ENCODE measurements around the gene ETS1. TPM values are rescaled to one million over a fixed set of nuclear protein-coding genes. Genes with fewer than 3 reads are reported as not detected.

Gene ETS1
- total RNA-seq, 2 experiments from 2014 or later, result 456 to 467 TPM

GRCh38 chr11:128618603-128619002 is 31.2 kb upstream of the ETS1 start:
- Mint-ChIP-seq H3K4me3 (no peak overlapping the region), H3K27me3 (ENCODE audit: low read depth) (no peaks in the 10 kb centered on the region), H3K4me1 (ENCODE audit: low read depth) (peaks cover 41% of the 10 kb centered on the region), H3K27ac (no peak overlapping the region), H3K9me3 (ENCODE audit: insufficient read depth) (no peaks in the 10 kb centered on the region), H3K36me3 (ENCODE audit: low read depth) (no peaks in the 10 kb centered on the region)
- CTCF ChIA-PET, result interaction anchor here (1.2 kb wide), 1 partner anchor 96 kb away, joined by 3 read pairs; no protein-coding TSS in a partner anchor
- DNase-seq (no peak), ATAC-seq (no peak)
- POLR2A ChIA-PET, result interaction anchor here (0.6 to 17.9 kb wide), 4 partner anchors 10 to 108 kb away, joined by 3 to 565 read pairs (median 4); no protein-coding TSS in a partner anchor

- H3K4me1 Mint-ChIP-seq (ENCODE audit: low read depth), result peaks cover 36% of the 10 kb centered on the region
- ATAC-seq (no peak), DNase-seq (no peak)
- no peak overlapping the region for H3K4me3 Mint-ChIP-seq
- H3K27ac Mint-ChIP-seq, result no peak overlapping the region
- no peaks in the 10 kb centered on the region for H3K9me3 Mint-ChIP-seq (ENCODE audit: insufficient read depth)
- H3K36me3 Mint-ChIP-seq (ENCODE audit: low read depth), result no peaks in the 10 kb centered on the region
- ChIA-PET CTCF (no interaction called here), POLR2A (interaction anchor here (17.9 kb wide), 1 partner anchor 95 kb away, joined by 565 read pairs; no protein-coding TSS in a partner anchor)
- H3K27me3 Mint-ChIP-seq (ENCODE audit: low read depth), result no peaks in the 10 kb centered on the region
Observed at GRCh38 chr11:128616161-128616560, 28.8 kb upstream of the ETS1 start.

GRCh38 chr11:128615612-128616011 is 28.3 kb upstream of the ETS1 start:
- Mint-ChIP-seq H3K36me3 (ENCODE audit: low read depth) (peaks cover under 1% of the 10 kb centered on the region), H3K27me3 (ENCODE audit: low read depth) (no peaks in the 10 kb centered on the region), H3K9me3 (ENCODE audit: insufficient read depth) (no peaks in the 10 kb centered on the region), H3K4me3 (no peak overlapping the region), H3K27ac (no peak overlapping the region), H3K4me1 (ENCODE audit: low read depth) (peaks cover 40% of the 10 kb centered on the region)
- ATAC-seq, result no peak
- ChIA-PET POLR2A (no interaction called here), CTCF (no interaction called here)
- no peak for DNase-seq

GRCh38 chr11:128615076-128615475 is 27.7 kb upstream of the ETS1 start:
- no peaks in the 10 kb centered on the region for H3K9me3 Mint-ChIP-seq (ENCODE audit: insufficient read depth)
- H3K27me3 Mint-ChIP-seq (ENCODE audit: low read depth), result no peaks in the 10 kb centered on the region
- no peak for ATAC-seq
- peaks cover 38% of the 10 kb centered on the region for H3K4me1 Mint-ChIP-seq (ENCODE audit: low read depth)
- H3K4me3 Mint-ChIP-seq, result no peak overlapping the region
- no peak overlapping the region for H3K27ac Mint-ChIP-seq
- peaks cover 3% of the 10 kb centered on the region for H3K36me3 Mint-ChIP-seq (ENCODE audit: low read depth)
- POLR2A ChIA-PET, result interaction anchor here (0.8 kb wide), 1 partner anchor 90 kb away, joined by 3 read pairs; no protein-coding TSS in a partner anchor
- no peak for DNase-seq
- CTCF ChIA-PET, result interaction anchor here (0.9 kb wide), 1 partner anchor 9 kb away, joined by 3 read pairs; no protein-coding TSS in a partner anchor

GRCh38 chr11:128614026-128614425 is 26.7 kb upstream of the ETS1 start:
- CTCF ChIA-PET, result no interaction called here
- ATAC-seq (no peak), DNase-seq (no peak)
- Mint-ChIP-seq H3K4me3 (no peak overlapping the region), H3K36me3 (ENCODE audit: low read depth) (peaks cover 3% of the 10 kb centered on the region), H3K4me1 (ENCODE audit: low read depth) (peaks cover 39% of the 10 kb centered on the region), H3K9me3 (ENCODE audit: insufficient read depth) (no peaks in the 10 kb centered on the region), H3K27me3 (ENCODE audit: low read depth) (no peaks in the 10 kb centered on the region), H3K27ac (no peak overlapping the region)
- POLR2A ChIA-PET, result no interaction called here

GRCh38 chr11:128613300-128613995 is 26.1 kb upstream of the ETS1 start:
- Mint-ChIP-seq H3K27ac (no peak overlapping the region), H3K27me3 (ENCODE audit: low read depth) (no peaks in the 10 kb centered on the region), H3K4me3 (no peak overlapping the region), H3K4me1 (ENCODE audit: low read depth) (peaks cover 40% of the 10 kb centered on the region), H3K36me3 (ENCODE audit: low read depth) (peaks cover 3% of the 10 kb centered on the region), H3K9me3 (ENCODE audit: insufficient read depth) (no peaks in the 10 kb centered on the region)
- ATAC-seq (no peak), DNase-seq (no peak)
- CTCF ChIA-PET, result interaction anchor here (1.0 kb wide), 1 partner anchor 23 kb away, joined by 3 read pairs; no protein-coding TSS in a partner anchor
- POLR2A ChIA-PET, result interaction anchor here (0.6 to 1.0 kb wide), 3 partner anchors 10 to 46 kb away, joined by 3 to 4 read pairs (median 4); no protein-coding TSS in a partner anchor

GRCh38 chr11:128610721-128611617 is 23.6 kb upstream of the ETS1 start:
- Mint-ChIP-seq H3K4me3 (peak overlapping the region; percentile 61), H3K4me1 (ENCODE audit: low read depth) (peaks cover 42% of the 10 kb centered on the region), H3K9me3 (ENCODE audit: insufficient read depth) (no peaks in the 10 kb centered on the region), H3K27me3 (ENCODE audit: low read depth) (no peaks in the 10 kb centered on the region), H3K36me3 (ENCODE audit: low read depth) (peaks cover 3% of the 10 kb centered on the region), H3K27ac (peak overlapping the region; percentile 83)
- ChIA-PET POLR2A (interaction anchor here (1.0 to 2.4 kb wide), 14 partner anchors 12 to 322 kb away, joined by 3 to 25 read pairs (median 4); no protein-coding TSS in a partner anchor), CTCF (interaction anchor here (0.8 to 9.7 kb wide), 10 partner anchors 11 to 322 kb away, joined by 3 to 99 read pairs (median 3); no protein-coding TSS in a partner anchor)
- ATAC-seq (peak; percentile 90), DNase-seq (peak; percentile 69)

GRCh38 chr11:128609785-128610184 is 22.4 kb upstream of the ETS1 start:
- Mint-ChIP-seq H3K27ac (peak overlapping the region; percentile 76), H3K36me3 (ENCODE audit: low read depth) (peaks cover 3% of the 10 kb centered on the region), H3K9me3 (ENCODE audit: insufficient read depth) (no peaks in the 10 kb centered on the region), H3K4me1 (ENCODE audit: low read depth) (peaks cover 42% of the 10 kb centered on the region), H3K27me3 (ENCODE audit: low read depth) (no peaks in the 10 kb centered on the region), H3K4me3 (peak overlapping the region; percentile 34)
- DNase-seq (no peak), ATAC-seq (no peak)
- CTCF ChIA-PET, result interaction anchor here (0.8 to 9.7 kb wide), 6 partner anchors 10 to 62 kb away, joined by 3 to 99 read pairs (median 4); no protein-coding TSS in a partner anchor
- POLR2A ChIA-PET, result interaction anchor here (1.0 to 2.4 kb wide), 9 partner anchors 11 to 87 kb away, joined by 3 to 25 read pairs (median 5); no protein-coding TSS in a partner anchor

- ChIA-PET CTCF (interaction anchor here (0.8 to 9.7 kb wide), 7 partner anchors 9 to 437 kb away, joined by 3 to 99 read pairs (median 3); no protein-coding TSS in a partner anchor), POLR2A (interaction anchor here (1.0 to 1.8 kb wide), 5 partner anchors 10 to 89 kb away, joined by 3 to 5 read pairs (median 4); no protein-coding TSS in a partner anchor)
- H3K9me3 Mint-ChIP-seq (ENCODE audit: insufficient read depth), result no peaks in the 10 kb centered on the region
- H3K27ac Mint-ChIP-seq, result peak overlapping the region; percentile 28
- peaks cover 46% of the 10 kb centered on the region for H3K4me1 Mint-ChIP-seq (ENCODE audit: low read depth)
- no peak for ATAC-seq
- no peak overlapping the region for H3K4me3 Mint-ChIP-seq
- H3K36me3 Mint-ChIP-seq (ENCODE audit: low read depth), result peaks cover 3% of the 10 kb centered on the region
- no peak for DNase-seq
- no peaks in the 10 kb centered on the region for H3K27me3 Mint-ChIP-seq (ENCODE audit: low read depth)
Observed at GRCh38 chr11:128608746-128609407, 21.5 kb upstream of the ETS1 start.

- ATAC-seq (no peak), DNase-seq (peak; percentile 16)
- Mint-ChIP-seq H3K9me3 (ENCODE audit: insufficient read depth) (no peaks in the 10 kb centered on the region), H3K4me1 (ENCODE audit: low read depth) (peaks cover 50% of the 10 kb centered on the region), H3K27ac (no peak overlapping the region), H3K4me3 (no peak overlapping the region), H3K27me3 (ENCODE audit: low read depth) (no peaks in the 10 kb centered on the region), H3K36me3 (ENCODE audit: low read depth) (peaks cover 3% of the 10 kb centered on the region)
- ChIA-PET POLR2A (interaction anchor here (0.8 to 1.8 kb wide), 4 partner anchors 17 to 88 kb away, joined by 3 to 6 read pairs (median 5); no protein-coding TSS in a partner anchor), CTCF (interaction anchor here (0.7 to 9.7 kb wide), 6 partner anchors 12 to 425 kb away, joined by 3 to 99 read pairs (median 3); no protein-coding TSS in a partner anchor)
Observed at GRCh38 chr11:128607819-128608218, 20.5 kb upstream of the ETS1 start.

GRCh38 chr11:128604723-128605122 is 17.4 kb upstream of the ETS1 start:
- Mint-ChIP-seq H3K27me3 (ENCODE audit: low read depth) (no peaks in the 10 kb centered on the region), H3K27ac (no peak overlapping the region), H3K4me3 (no peak overlapping the region), H3K36me3 (ENCODE audit: low read depth) (no peaks in the 10 kb centered on the region), H3K9me3 (ENCODE audit: insufficient read depth) (no peaks in the 10 kb centered on the region), H3K4me1 (ENCODE audit: low read depth) (peaks cover 25% of the 10 kb centered on the region)
- peak; percentile 4 for DNase-seq
- no peak for ATAC-seq
- ChIA-PET CTCF (interaction anchor here (2.2 to 9.7 kb wide), 2 partner anchors 25 to 226 kb away, joined by 9 to 99 read pairs; no protein-coding TSS in a partner anchor), POLR2A (interaction anchor here (0.6 kb wide), 1 partner anchor 777 kb away, joined by 3 read pairs; no protein-coding TSS in a partner anchor)

Data from activated CD8-positive, alpha-beta T cell treated with anti-CD3 and anti-CD28 coated beads, Interleukin-2, amount 10 ng/mL, durations not matched to agents 7 days and 5 days (primary cell).